Measurements from ENCODE around the gene CTNND2.

- TF ChIP-seq, protein P1, sequence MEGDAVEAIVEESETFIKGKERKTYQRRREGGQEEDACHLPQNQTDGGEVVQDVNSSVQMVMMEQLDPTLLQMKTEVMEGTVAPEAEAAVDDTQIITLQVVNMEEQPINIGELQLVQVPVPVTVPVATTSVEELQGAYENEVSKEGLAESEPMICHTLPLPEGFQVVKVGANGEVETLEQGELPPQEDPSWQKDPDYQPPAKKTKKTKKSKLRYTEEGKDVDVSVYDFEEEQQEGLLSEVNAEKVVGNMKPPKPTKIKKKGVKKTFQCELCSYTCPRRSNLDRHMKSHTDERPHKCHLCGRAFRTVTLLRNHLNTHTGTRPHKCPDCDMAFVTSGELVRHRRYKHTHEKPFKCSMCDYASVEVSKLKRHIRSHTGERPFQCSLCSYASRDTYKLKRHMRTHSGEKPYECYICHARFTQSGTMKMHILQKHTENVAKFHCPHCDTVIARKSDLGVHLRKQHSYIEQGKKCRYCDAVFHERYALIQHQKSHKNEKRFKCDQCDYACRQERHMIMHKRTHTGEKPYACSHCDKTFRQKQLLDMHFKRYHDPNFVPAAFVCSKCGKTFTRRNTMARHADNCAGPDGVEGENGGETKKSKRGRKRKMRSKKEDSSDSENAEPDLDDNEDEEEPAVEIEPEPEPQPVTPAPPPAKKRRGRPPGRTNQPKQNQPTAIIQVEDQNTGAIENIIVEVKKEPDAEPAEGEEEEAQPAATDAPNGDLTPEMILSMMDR (IDR thresholded peaks at IDR 0.05; ENCODE audit: poor library complexity, severe bottlenecking), result no peak
- TF ChIP-seq, protein P2, sequence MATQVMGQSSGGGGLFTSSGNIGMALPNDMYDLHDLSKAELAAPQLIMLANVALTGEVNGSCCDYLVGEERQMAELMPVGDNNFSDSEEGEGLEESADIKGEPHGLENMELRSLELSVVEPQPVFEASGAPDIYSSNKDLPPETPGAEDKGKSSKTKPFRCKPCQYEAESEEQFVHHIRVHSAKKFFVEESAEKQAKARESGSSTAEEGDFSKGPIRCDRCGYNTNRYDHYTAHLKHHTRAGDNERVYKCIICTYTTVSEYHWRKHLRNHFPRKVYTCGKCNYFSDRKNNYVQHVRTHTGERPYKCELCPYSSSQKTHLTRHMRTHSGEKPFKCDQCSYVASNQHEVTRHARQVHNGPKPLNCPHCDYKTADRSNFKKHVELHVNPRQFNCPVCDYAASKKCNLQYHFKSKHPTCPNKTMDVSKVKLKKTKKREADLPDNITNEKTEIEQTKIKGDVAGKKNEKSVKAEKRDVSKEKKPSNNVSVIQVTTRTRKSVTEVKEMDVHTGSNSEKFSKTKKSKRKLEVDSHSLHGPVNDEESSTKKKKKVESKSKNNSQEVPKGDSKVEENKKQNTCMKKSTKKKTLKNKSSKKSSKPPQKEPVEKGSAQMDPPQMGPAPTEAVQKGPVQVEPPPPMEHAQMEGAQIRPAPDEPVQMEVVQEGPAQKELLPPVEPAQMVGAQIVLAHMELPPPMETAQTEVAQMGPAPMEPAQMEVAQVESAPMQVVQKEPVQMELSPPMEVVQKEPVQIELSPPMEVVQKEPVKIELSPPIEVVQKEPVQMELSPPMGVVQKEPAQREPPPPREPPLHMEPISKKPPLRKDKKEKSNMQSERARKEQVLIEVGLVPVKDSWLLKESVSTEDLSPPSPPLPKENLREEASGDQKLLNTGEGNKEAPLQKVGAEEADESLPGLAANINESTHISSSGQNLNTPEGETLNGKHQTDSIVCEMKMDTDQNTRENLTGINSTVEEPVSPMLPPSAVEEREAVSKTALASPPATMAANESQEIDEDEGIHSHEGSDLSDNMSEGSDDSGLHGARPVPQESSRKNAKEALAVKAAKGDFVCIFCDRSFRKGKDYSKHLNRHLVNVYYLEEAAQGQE (IDR thresholded peaks at IDR 0.05; ENCODE audit: borderline replicate concordance), result no peak
- no peak for TF ChIP-seq SMC3 (conservative IDR thresholded peaks at IDR 0.05; ENCODE audit: poor library complexity)
Measured at GRCh38 chr5:11873587-11873986, 30.7 kb downstream of the CTNND2 start.
